Endothelial cell of umbilical vein (primary cell): ENCODE results near the gene SLC1A7.

ENCODE experiments used
- CTCF ChIP-seq, 2 donors: IDR thresholded peaks; 1 replicate in 1 of 2; 2 replicates in 1 of 2; pipeline ENCODE4 v1.5.1; 2011; ENCODE audit warnings: low read length in 2 of 2, mild to moderate bottlenecking in 2 of 2, moderate library complexity in 2 of 2, control low read depth in 1 of 2, inconsistent platforms in 1 of 2, low read depth in 1 of 2; ENCODE audit not compliant: insufficient read depth in 1 of 2; ENCODE audit errors: extremely low read depth in 1 of 2
- EZH2 ChIP-seq: IDR thresholded peaks from 2 replicates; pipeline ENCODE4 v1.6.1; 2012; ENCODE audit warnings: borderline replicate concordance, low read depth, mild to moderate bottlenecking, moderate library complexity, low read length, inconsistent platforms; ENCODE audit not compliant: severe bottlenecking
- FOS ChIP-seq: IDR thresholded peaks from 2 replicates; pipeline ENCODE4 v1.6.1; 2011; ENCODE audit warnings: mild to moderate bottlenecking, low read length, moderate library complexity, borderline replicate concordance; ENCODE audit not compliant: insufficient read depth
- JUN ChIP-seq: IDR thresholded peaks from 2 replicates; pipeline ENCODE4 v1.6.1; 2011; ENCODE audit warnings: borderline replicate concordance, low read depth; ENCODE audit not compliant: insufficient read length, insufficient read depth
- MYC ChIP-seq: IDR thresholded peaks from one replicate; pipeline ENCODE4 v1.6.1; 2011; ENCODE audit warnings: mild to moderate bottlenecking, low read depth, low read length
- POLR2A ChIP-seq: IDR thresholded peaks from 2 replicates; pipeline ENCODE4 v1.6.1; 2012; ENCODE audit warnings: low read depth, mild to moderate bottlenecking, control low read depth, low read length
- POLR2AphosphoS5 ChIP-seq: IDR thresholded peaks from 2 replicates; pipeline ENCODE4 v1.6.1; 2012; ENCODE audit warnings: low read depth, mild to moderate bottlenecking, control low read depth, low read length, moderate library complexity; ENCODE audit not compliant: insufficient read depth

GRCh38 chr1:53077599-53077965, 64.9 kb downstream of the SLC1A7 start:
- no peak for TF ChIP-seq CTCF (IDR thresholded peaks at IDR 0.05; ENCODE audit: extremely low read depth in 1 of 2, insufficient read depth in 1 of 2, low read depth in 1 of 2, low read length in 2 of 2)
- TF ChIP-seq MYC: no peak
- TF ChIP-seq EZH2: no peak
- TF ChIP-seq FOS: no peak
- TF ChIP-seq POLR2A: no peak
- TF ChIP-seq JUN: no peak
- no peak for TF ChIP-seq POLR2AphosphoS5
